Measurements from ENCODE around the gene AFAP1L2.

The AFAP1L2 gene

DNA sequence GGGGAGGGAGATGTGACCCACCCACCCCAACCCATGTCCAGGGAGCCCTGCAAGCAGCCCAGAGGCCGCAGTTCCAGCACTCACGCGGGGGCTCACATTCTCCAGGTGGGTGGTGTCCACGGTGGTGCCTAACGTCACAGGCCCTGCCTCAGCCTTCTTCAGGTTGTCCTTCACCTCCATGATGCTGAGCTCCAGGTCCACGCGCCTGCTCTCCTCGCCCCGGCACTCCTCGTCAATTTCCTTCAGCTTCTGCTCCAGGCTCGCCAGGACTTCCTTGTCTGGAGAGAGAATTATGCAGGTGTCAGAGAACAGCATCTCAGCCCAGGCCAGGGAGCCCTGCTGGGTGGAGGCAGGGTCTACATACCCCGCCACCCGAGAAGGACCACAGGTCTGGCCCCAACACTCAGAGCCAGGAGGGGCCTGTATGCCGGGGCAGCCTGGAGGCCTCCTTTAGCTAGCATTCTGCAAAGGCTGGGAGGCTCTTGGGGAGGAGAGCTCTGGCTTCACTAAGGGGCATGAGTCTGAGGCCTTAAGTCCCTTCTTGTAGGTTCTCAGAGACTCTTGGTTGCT is 107.1 kb downstream of the AFAP1L2 start:
- Histone ChIP-seq H3K9me2 (replicated peaks; ENCODE audit: low read depth, low read length) (no peaks in the 10 kb centered on the region), H3K27me3 (ENCODE audit: insufficient read depth, low read length, poor library complexity, severe bottlenecking) (no peaks in the 10 kb centered on the region), H3K9ac (ENCODE audit: low read depth, low read length, poor library complexity, severe bottlenecking) (no peak overlapping the region), H3K36me3 (ENCODE audit: insufficient read depth, low read length) (no peaks in the 10 kb centered on the region), H3K4me1 (ENCODE audit: insufficient read depth, low read length, poor library complexity, severe bottlenecking) (peaks cover 14% of the 10 kb centered on the region), H3F3A (ENCODE audit: low read depth) (peaks cover 4% of the 10 kb centered on the region; the same call in 1 of the 2 replicates), H4K20me1 (ENCODE audit: insufficient read depth, low read length, poor library complexity, severe bottlenecking) (no peaks in the 10 kb centered on the region), H3K79me2 (ENCODE audit: insufficient read depth, low read length) (no peaks in the 10 kb centered on the region), H3K4me3 (ENCODE audit: low read length, poor library complexity, severe bottlenecking) (no peak overlapping the region), H3K9me3 (ENCODE audit: insufficient read depth, low read depth, low read length) (peaks cover 16% of the 10 kb centered on the region), H3K4me2 (ENCODE audit: low read depth, low read length, poor library complexity, severe bottlenecking) (no peak overlapping the region), H2AFZ (ENCODE audit: low read length) (no peak overlapping the region)
- no peak for TF ChIP-seq EZH2phosphoT487 (IDR thresholded peaks at IDR 0.05; ENCODE audit: borderline replicate concordance)
- TF ChIP-seq, protein P1, sequence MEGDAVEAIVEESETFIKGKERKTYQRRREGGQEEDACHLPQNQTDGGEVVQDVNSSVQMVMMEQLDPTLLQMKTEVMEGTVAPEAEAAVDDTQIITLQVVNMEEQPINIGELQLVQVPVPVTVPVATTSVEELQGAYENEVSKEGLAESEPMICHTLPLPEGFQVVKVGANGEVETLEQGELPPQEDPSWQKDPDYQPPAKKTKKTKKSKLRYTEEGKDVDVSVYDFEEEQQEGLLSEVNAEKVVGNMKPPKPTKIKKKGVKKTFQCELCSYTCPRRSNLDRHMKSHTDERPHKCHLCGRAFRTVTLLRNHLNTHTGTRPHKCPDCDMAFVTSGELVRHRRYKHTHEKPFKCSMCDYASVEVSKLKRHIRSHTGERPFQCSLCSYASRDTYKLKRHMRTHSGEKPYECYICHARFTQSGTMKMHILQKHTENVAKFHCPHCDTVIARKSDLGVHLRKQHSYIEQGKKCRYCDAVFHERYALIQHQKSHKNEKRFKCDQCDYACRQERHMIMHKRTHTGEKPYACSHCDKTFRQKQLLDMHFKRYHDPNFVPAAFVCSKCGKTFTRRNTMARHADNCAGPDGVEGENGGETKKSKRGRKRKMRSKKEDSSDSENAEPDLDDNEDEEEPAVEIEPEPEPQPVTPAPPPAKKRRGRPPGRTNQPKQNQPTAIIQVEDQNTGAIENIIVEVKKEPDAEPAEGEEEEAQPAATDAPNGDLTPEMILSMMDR (conservative IDR thresholded peaks at IDR 0.05; ENCODE audit: low read length): no peak

DNA sequence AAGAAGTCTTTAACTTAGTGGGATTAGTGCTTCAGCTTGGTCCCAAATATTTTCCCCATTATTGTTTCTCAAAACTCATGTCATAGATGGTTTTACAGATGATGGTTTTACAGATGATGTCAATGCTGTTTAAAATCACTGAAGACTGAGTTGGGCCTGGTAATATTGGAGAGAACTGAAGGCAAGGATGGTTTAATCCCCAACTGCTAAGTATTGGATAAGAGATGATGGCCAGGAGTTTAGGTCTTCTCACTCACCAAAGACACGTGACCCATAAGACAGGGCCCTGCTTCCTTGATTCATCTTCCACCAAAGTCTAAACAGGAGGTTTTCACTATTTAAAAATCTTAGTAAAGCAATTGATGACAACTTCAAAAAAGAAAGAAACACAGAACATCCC is 108.9 kb downstream of the AFAP1L2 start:
- Histone ChIP-seq H3K9ac (ENCODE audit: low read depth, low read length, poor library complexity, severe bottlenecking) (no peak overlapping the region), H4K20me1 (ENCODE audit: insufficient read depth, low read length, poor library complexity, severe bottlenecking) (no peaks in the 10 kb centered on the region), H3K36me3 (ENCODE audit: insufficient read depth, low read length) (no peaks in the 10 kb centered on the region), H3K79me2 (ENCODE audit: insufficient read depth, low read length) (no peaks in the 10 kb centered on the region), H3K4me2 (ENCODE audit: low read depth, low read length, poor library complexity, severe bottlenecking) (peak overlapping the region; percentile 7), H3K9me2 (replicated peaks; ENCODE audit: low read depth, low read length) (no peaks in the 10 kb centered on the region), H3K9me3 (ENCODE audit: insufficient read depth, low read depth, low read length) (peaks cover 16% of the 10 kb centered on the region), H2AFZ (ENCODE audit: low read length) (no peak overlapping the region), H3K4me1 (ENCODE audit: insufficient read depth, low read length, poor library complexity, severe bottlenecking) (peaks cover 14% of the 10 kb centered on the region), H3K4me3 (ENCODE audit: low read length, poor library complexity, severe bottlenecking) (no peak overlapping the region), H3K27me3 (ENCODE audit: insufficient read depth, low read length, poor library complexity, severe bottlenecking) (no peaks in the 10 kb centered on the region), H3F3A (ENCODE audit: low read depth) (peaks cover 4% of the 10 kb centered on the region; the same call in 1 of the 2 replicates)
- TF ChIP-seq EZH2phosphoT487 (IDR thresholded peaks at IDR 0.05; ENCODE audit: borderline replicate concordance): no peak
- TF ChIP-seq, protein P1 (conservative IDR thresholded peaks at IDR 0.05; ENCODE audit: low read length): no peak

DNA sequence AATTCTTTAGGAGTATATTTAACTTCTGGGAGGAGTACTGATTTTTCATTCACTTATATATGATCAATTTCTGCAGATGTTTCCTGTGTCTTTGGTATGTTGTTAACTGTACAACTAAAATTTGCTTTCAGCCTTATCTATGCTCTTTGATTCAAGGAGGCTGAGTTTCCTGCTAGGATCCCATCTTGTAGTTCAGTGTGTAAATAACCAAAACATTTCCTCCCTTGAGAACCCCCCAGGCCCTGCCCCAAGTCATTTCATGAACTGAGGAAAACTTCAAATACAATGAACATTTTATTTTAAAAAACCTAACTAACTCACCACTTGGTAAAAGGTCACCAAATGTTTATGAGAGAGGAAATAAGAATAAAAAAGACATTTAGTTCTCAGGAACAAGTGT is 109.8 kb downstream of the AFAP1L2 start:
- Histone ChIP-seq H3F3A (ENCODE audit: low read depth) (peaks cover 4% of the 10 kb centered on the region; the same call in 1 of the 2 replicates), H4K20me1 (ENCODE audit: insufficient read depth, low read length, poor library complexity, severe bottlenecking) (no peaks in the 10 kb centered on the region), H3K27me3 (ENCODE audit: insufficient read depth, low read length, poor library complexity, severe bottlenecking) (no peaks in the 10 kb centered on the region)

More for the DNA sequence above, 109.8 kb downstream of the AFAP1L2 start:
- TF ChIP-seq, protein P1 (conservative IDR thresholded peaks at IDR 0.05; ENCODE audit: low read length): no peak
- no peak for TF ChIP-seq EZH2phosphoT487 (IDR thresholded peaks at IDR 0.05; ENCODE audit: borderline replicate concordance)
- no peaks in the 10 kb centered on the region for H3K79me2 ChIP-seq (ENCODE audit: insufficient read depth, low read length)
- H3K9me2 ChIP-seq (replicated peaks; ENCODE audit: low read depth, low read length): no peaks in the 10 kb centered on the region
- no peak overlapping the region for H3K9ac ChIP-seq (ENCODE audit: low read depth, low read length, poor library complexity, severe bottlenecking)
- no peak overlapping the region for H2AFZ ChIP-seq (ENCODE audit: low read length)
- H3K4me2 ChIP-seq (ENCODE audit: low read depth, low read length, poor library complexity, severe bottlenecking): peak overlapping the region; percentile 7
- peaks cover 14% of the 10 kb centered on the region for H3K4me1 ChIP-seq (ENCODE audit: insufficient read depth, low read length, poor library complexity, severe bottlenecking)
- H3K36me3 ChIP-seq (ENCODE audit: insufficient read depth, low read length): no peaks in the 10 kb centered on the region
- H3K9me3 ChIP-seq (ENCODE audit: insufficient read depth, low read depth, low read length): peaks cover 16% of the 10 kb centered on the region
- no peak overlapping the region for H3K4me3 ChIP-seq (ENCODE audit: low read length, poor library complexity, severe bottlenecking)
